ENCODE measurements around the gene PDCL3.

PDCL3 gene

GRCh38 chr2:100529176-100529575 is 33.6 kb upstream of the PDCL3 start:
- DNase-seq (ENCODE audit: insufficient read length, low spot score) (no peak), FAIRE-seq (no peak)
- TF ChIP-seq PAX5 (IDR thresholded peaks at IDR 0.05; ENCODE audit: insufficient read depth, low read length, severe bottlenecking): no peak
- TF ChIP-seq POU2F2 (IDR thresholded peaks at IDR 0.05; ENCODE audit: low read depth, low read length): no peak
- no peak for TF ChIP-seq POLR2A (IDR thresholded peaks at IDR 0.05; ENCODE audit: low read depth, low read length)

- TF ChIP-seq POLR2AphosphoS5 (IDR thresholded peaks at IDR 0.05; ENCODE audit: low read depth, low read length) (no peak), PAX5 (IDR thresholded peaks at IDR 0.05; ENCODE audit: insufficient read depth, low read length, severe bottlenecking) (no peak), POU2F2 (IDR thresholded peaks at IDR 0.05; ENCODE audit: low read depth, low read length) (no peak), POLR2A (IDR thresholded peaks at IDR 0.05; ENCODE audit: low read depth, low read length) (no peak), SPI1 (IDR thresholded peaks at IDR 0.05; ENCODE audit: low read depth, low read length) (no peak)
Measured at GRCh38 chr2:100529900-100530299, 32.9 kb upstream of the PDCL3 start.

GRCh38 chr2:100535855-100536254 is 26.9 kb upstream of the PDCL3 start:
- TF ChIP-seq PAX5 (IDR thresholded peaks at IDR 0.05; ENCODE audit: insufficient read depth, low read length, severe bottlenecking) (no peak), POU2F2 (IDR thresholded peaks at IDR 0.05; ENCODE audit: low read depth, low read length) (no peak), SPI1 (IDR thresholded peaks at IDR 0.05; ENCODE audit: low read depth, low read length) (no peak), TAF1 (IDR thresholded peaks at IDR 0.05; ENCODE audit: low read depth, low read length) (no peak), POLR2AphosphoS5 (IDR thresholded peaks at IDR 0.05; ENCODE audit: low read depth, low read length) (no peak), POLR2A (IDR thresholded peaks at IDR 0.05; ENCODE audit: low read depth, low read length) (no peak)
- no peak for FAIRE-seq
- DNase-seq (ENCODE audit: insufficient read length, low spot score): no peak

More at GRCh38 chr2:100529900-100530299, 32.9 kb upstream of the PDCL3 start:
- FAIRE-seq: no peak
- DNase-seq (ENCODE audit: insufficient read length, low spot score): no peak

GRCh38 chr2:100537918-100538317 is 24.9 kb upstream of the PDCL3 start:
- no peak for TF ChIP-seq POLR2AphosphoS5 (IDR thresholded peaks at IDR 0.05; ENCODE audit: low read depth, low read length)
- TF ChIP-seq SPI1 (IDR thresholded peaks at IDR 0.05; ENCODE audit: low read depth, low read length): no peak
- TF ChIP-seq TAF1 (IDR thresholded peaks at IDR 0.05; ENCODE audit: low read depth, low read length): no peak
- TF ChIP-seq POU2F2 (IDR thresholded peaks at IDR 0.05; ENCODE audit: low read depth, low read length): no peak
- no peak for TF ChIP-seq PAX5 (IDR thresholded peaks at IDR 0.05; ENCODE audit: insufficient read depth, low read length, severe bottlenecking)
- no peak for TF ChIP-seq POLR2A (IDR thresholded peaks at IDR 0.05; ENCODE audit: low read depth, low read length)
- FAIRE-seq (no peak), DNase-seq (ENCODE audit: insufficient read length, low spot score) (no peak)

GRCh38 chr2:100539221-100539620 is 23.6 kb upstream of the PDCL3 start:
- DNase-seq (ENCODE audit: insufficient read length, low spot score) (no peak), FAIRE-seq (no peak)
- no peak for TF ChIP-seq POU2F2 (IDR thresholded peaks at IDR 0.05; ENCODE audit: low read depth, low read length)
- TF ChIP-seq TAF1 (IDR thresholded peaks at IDR 0.05; ENCODE audit: low read depth, low read length): no peak

- FAIRE-seq: no peak
- no peak for DNase-seq (ENCODE audit: insufficient read length, low spot score)
- TF ChIP-seq PAX5 (IDR thresholded peaks at IDR 0.05; ENCODE audit: insufficient read depth, low read length, severe bottlenecking) (no peak), TAF1 (IDR thresholded peaks at IDR 0.05; ENCODE audit: low read depth, low read length) (no peak), POLR2A (IDR thresholded peaks at IDR 0.05; ENCODE audit: low read depth, low read length) (no peak), SPI1 (IDR thresholded peaks at IDR 0.05; ENCODE audit: low read depth, low read length) (no peak), POLR2AphosphoS5 (IDR thresholded peaks at IDR 0.05; ENCODE audit: low read depth, low read length) (no peak), POU2F2 (IDR thresholded peaks at IDR 0.05; ENCODE audit: low read depth, low read length) (no peak)
Measured at GRCh38 chr2:100541404-100541803, 21.4 kb upstream of the PDCL3 start.

- DNase-seq (ENCODE audit: insufficient read length, low spot score) (no peak), FAIRE-seq (no peak)
- TF ChIP-seq TAF1 (IDR thresholded peaks at IDR 0.05; ENCODE audit: low read depth, low read length): no peak
- TF ChIP-seq POLR2A (IDR thresholded peaks at IDR 0.05; ENCODE audit: low read depth, low read length): no peak
- no peak for TF ChIP-seq POU2F2 (IDR thresholded peaks at IDR 0.05; ENCODE audit: low read depth, low read length)
- no peak for TF ChIP-seq PAX5 (IDR thresholded peaks at IDR 0.05; ENCODE audit: insufficient read depth, low read length, severe bottlenecking)
- TF ChIP-seq SPI1 (IDR thresholded peaks at IDR 0.05; ENCODE audit: low read depth, low read length): no peak
- no peak for TF ChIP-seq POLR2AphosphoS5 (IDR thresholded peaks at IDR 0.05; ENCODE audit: low read depth, low read length)
Measured at GRCh38 chr2:100542418-100542817, 20.4 kb upstream of the PDCL3 start.

GRCh38 chr2:100544911-100545596 is 17.7 kb upstream of the PDCL3 start:
- no peak for DNase-seq (ENCODE audit: insufficient read length, low spot score)

GRCh38 chr2:100546469-100546868 is 16.3 kb upstream of the PDCL3 start:
- TF ChIP-seq PAX5 (IDR thresholded peaks at IDR 0.05; ENCODE audit: insufficient read depth, low read length, severe bottlenecking) (no peak), POLR2AphosphoS5 (IDR thresholded peaks at IDR 0.05; ENCODE audit: low read depth, low read length) (no peak), TAF1 (IDR thresholded peaks at IDR 0.05; ENCODE audit: low read depth, low read length) (no peak)
- FAIRE-seq: no peak
- no peak for DNase-seq (ENCODE audit: insufficient read length, low spot score)

More at GRCh38 chr2:100544911-100545596, 17.7 kb upstream of the PDCL3 start:
- no peak for TF ChIP-seq SPI1 (IDR thresholded peaks at IDR 0.05; ENCODE audit: low read depth, low read length)
- no peak for TF ChIP-seq TAF1 (IDR thresholded peaks at IDR 0.05; ENCODE audit: low read depth, low read length)
- TF ChIP-seq POLR2A (IDR thresholded peaks at IDR 0.05; ENCODE audit: low read depth, low read length): no peak
- no peak for TF ChIP-seq POLR2AphosphoS5 (IDR thresholded peaks at IDR 0.05; ENCODE audit: low read depth, low read length)
- TF ChIP-seq POU2F2 (IDR thresholded peaks at IDR 0.05; ENCODE audit: low read depth, low read length): no peak
- TF ChIP-seq PAX5 (IDR thresholded peaks at IDR 0.05; ENCODE audit: insufficient read depth, low read length, severe bottlenecking): no peak
- no peak for FAIRE-seq

- no peak for FAIRE-seq
- TF ChIP-seq POLR2AphosphoS5 (IDR thresholded peaks at IDR 0.05; ENCODE audit: low read depth, low read length): no peak
- no peak for TF ChIP-seq POU2F2 (IDR thresholded peaks at IDR 0.05; ENCODE audit: low read depth, low read length)
- no peak for TF ChIP-seq SPI1 (IDR thresholded peaks at IDR 0.05; ENCODE audit: low read depth, low read length)
- no peak for TF ChIP-seq PAX5 (IDR thresholded peaks at IDR 0.05; ENCODE audit: insufficient read depth, low read length, severe bottlenecking)
- TF ChIP-seq TAF1 (IDR thresholded peaks at IDR 0.05; ENCODE audit: low read depth, low read length): no peak
- TF ChIP-seq POLR2A (IDR thresholded peaks at IDR 0.05; ENCODE audit: low read depth, low read length): no peak
- no peak for DNase-seq (ENCODE audit: insufficient read length, low spot score)
Measured at GRCh38 chr2:100548771-100549170, 14.0 kb upstream of the PDCL3 start.

All from GM12891 (cell line).